ENCODE results near the gene ELF2.
"Not testable (repeated sequence)": the region's sequence is repeated elsewhere in the genome, so short reads cannot be mapped to it uniquely, and the experiment has no call there.

Gene ELF2

GRCh38 chr4:139144161-139144859 lies 32.7 kb downstream of the ELF2 start:
- no peak for DNase-seq (ENCODE audit: low read depth)

- DNase-seq (ENCODE audit: low read depth) = no peak
Measured at GRCh38 chr4:139142980-139143379, 34.0 kb downstream of the ELF2 start.

GRCh38 chr4:139142087-139142486 lies 34.9 kb downstream of the ELF2 start:
- no peak for DNase-seq (ENCODE audit: low read depth)

- DNase-seq (ENCODE audit: low read depth) = no peak
Measured at GRCh38 chr4:139137763-139138162, 39.3 kb downstream of the ELF2 start.

GRCh38 chr4:139134403-139134802 lies 42.6 kb downstream of the ELF2 start:
- no peak for DNase-seq (ENCODE audit: low read depth)

- no peak for DNase-seq (ENCODE audit: low read depth)
Measured at GRCh38 chr4:139131209-139131870, 45.7 kb downstream of the ELF2 start.

- no peak for DNase-seq (ENCODE audit: low read depth)
Measured at GRCh38 chr4:139129206-139129605, 47.8 kb downstream of the ELF2 start.

- no peak for DNase-seq (ENCODE audit: low read depth)
Measured at GRCh38 chr4:139126898-139127297, 50.1 kb downstream of the ELF2 start.

GRCh38 chr4:139123910-139124309 lies 53.1 kb downstream of the ELF2 start:
- DNase-seq (ENCODE audit: low read depth) = no peak

- no peak for DNase-seq (ENCODE audit: low read depth)
Measured at GRCh38 chr4:139118365-139118764, 58.7 kb downstream of the ELF2 start.

- DNase-seq (ENCODE audit: low read depth) = no peak
Measured at GRCh38 chr4:139115226-139115625, 61.8 kb downstream of the ELF2 start.

GRCh38 chr4:139114795-139115194 lies 62.2 kb downstream of the ELF2 start:
- DNase-seq (ENCODE audit: low read depth) = not testable (repeated sequence)

GRCh38 chr4:139112650-139113049 lies 64.4 kb downstream of the ELF2 start:
- DNase-seq (ENCODE audit: low read depth) = no peak

GRCh38 chr4:139108567-139109128 lies 68.4 kb downstream of the ELF2 start:
- no peak for DNase-seq (ENCODE audit: low read depth)

GRCh38 chr4:139099366-139099982 lies 77.5 kb downstream of the ELF2 start:
- peak; percentile 56 for DNase-seq (ENCODE audit: low read depth)

- no peak for DNase-seq (ENCODE audit: low read depth)
Measured at GRCh38 chr4:139092271-139092670, 84.7 kb downstream of the ELF2 start.

GRCh38 chr4:139085141-139085540 lies 91.9 kb downstream of the ELF2 start:
- DNase-seq (ENCODE audit: low read depth) = peak; percentile 4

GRCh38 chr4:139084804-139085093 lies 92.3 kb downstream of the ELF2 start:
- DNase-seq (ENCODE audit: low read depth) = no peak

- peak; percentile 82 for DNase-seq (ENCODE audit: low read depth)
Measured at GRCh38 chr4:139083956-139084803, 92.8 kb downstream of the ELF2 start.

GRCh38 chr4:139083607-139083955 lies 93.4 kb downstream of the ELF2 start:
- peak; percentile 44 for DNase-seq (ENCODE audit: low read depth)

- peak; percentile 94 for DNase-seq (ENCODE audit: low read depth)
Measured at GRCh38 chr4:139082750-139083606, 94.0 kb downstream of the ELF2 start.
